ENCODE measurements around the gene HSPA13.

- TF ChIP-seq CTCF (IDR thresholded peaks at IDR 0.05) (no peak), POLR2A (IDR thresholded peaks at IDR 0.05) (no peak), POLR2AphosphoS5 (IDR thresholded peaks at IDR 0.05) (no peak)
Observed at GRCh38 chr21:14418920-14419319, 36.0 kb upstream of the HSPA13 start.
